ENCODE results near the gene OR56A1. TPM values are rescaled to one million over a fixed set of nuclear protein-coding genes. Genes with fewer than 3 reads are reported as not detected.

The OR56A1 gene
- total RNA-seq, 1 experiment from 2014 or later: not detected

GRCh38 chr11:5994791-5995190 is 35.8 kb downstream of the OR56A1 start:
- TF ChIP-seq CTCF (IDR thresholded peaks at IDR 0.05; ENCODE audit: insufficient read depth in 1 of 2, low read depth in 1 of 2, low read length in 1 of 2, severe bottlenecking in 1 of 2, unreplicated experiment in 1 of 2): no peak

GRCh38 chr11:5992604-5993251 is 37.8 kb downstream of the OR56A1 start:
- CTCF ChIA-PET: interaction anchor here (0.7 to 1.4 kb wide), 8 partner anchors 8 to 370 kb away, joined by 3 to 9 read pairs (median 4); no protein-coding TSS in a partner anchor
- peak in 1 of 2 experiments; percentile 25 for DNase-seq
- Mint-ChIP-seq H3K4me3 (ENCODE audit: unreplicated experiment) (no peak overlapping the region), H3K27ac (ENCODE audit: unreplicated experiment) (no peak overlapping the region), H3K4me1 (ENCODE audit: low read depth, unreplicated experiment) (no peaks in the 10 kb centered on the region), H3K36me3 (ENCODE audit: insufficient read depth, unreplicated experiment) (no peaks in the 10 kb centered on the region), H3K27me3 (ENCODE audit: insufficient read depth, unreplicated experiment) (peaks cover 8% of the 10 kb centered on the region), H3K9me3 (ENCODE audit: unreplicated experiment) (no peaks in the 10 kb centered on the region)
- Histone ChIP-seq H3K4me3 (ENCODE audit: low read depth, low read length) (no peak overlapping the region), H3K9me3 (no peaks in the 10 kb centered on the region), H3K4me1 (no peaks in the 10 kb centered on the region), H3K27me3 (replicated peaks; ENCODE audit: control insufficient read depth, insufficient read depth, low read length) (no peaks in the 10 kb centered on the region), H3K36me3 (ENCODE audit: control insufficient read depth, insufficient read depth, low read length) (no peaks in the 10 kb centered on the region)
- intact Hi-C loops (cut with micrococcal nuclease; ENCODE audit: unreplicated experiment): loop anchor here (1.0 kb wide), 2 partner anchors 324 to 361 kb away; no protein-coding TSS in a partner anchor
- POLR2A ChIA-PET: no interaction called here
- BruUV-seq (replicated peaks): no TSS peak
- TF ChIP-seq CTCF (IDR thresholded peaks at IDR 0.05; ENCODE audit: insufficient read depth in 1 of 2, low read depth in 1 of 2, low read length in 1 of 2, severe bottlenecking in 1 of 2, unreplicated experiment in 1 of 2): peak; percentile 65 to 74

More at GRCh38 chr11:5994791-5995190, 35.8 kb downstream of the OR56A1 start:
- Mint-ChIP-seq H3K36me3 (ENCODE audit: insufficient read depth, unreplicated experiment) (no peaks in the 10 kb centered on the region), H3K4me3 (ENCODE audit: unreplicated experiment) (no peak overlapping the region), H3K9me3 (ENCODE audit: unreplicated experiment) (no peaks in the 10 kb centered on the region), H3K27me3 (ENCODE audit: insufficient read depth, unreplicated experiment) (peaks cover 11% of the 10 kb centered on the region), H3K27ac (ENCODE audit: unreplicated experiment) (no peak overlapping the region), H3K4me1 (ENCODE audit: low read depth, unreplicated experiment) (no peaks in the 10 kb centered on the region)
- CTCF ChIA-PET: no interaction called here
- intact Hi-C loops (cut with micrococcal nuclease; ENCODE audit: unreplicated experiment): no loop called here
- POLR2A ChIA-PET: no interaction called here
- Histone ChIP-seq H3K27me3 (replicated peaks; ENCODE audit: control insufficient read depth, insufficient read depth, low read length) (no peaks in the 10 kb centered on the region), H3K4me1 (no peaks in the 10 kb centered on the region), H3K4me3 (ENCODE audit: low read depth, low read length) (no peak overlapping the region), H3K9me3 (no peaks in the 10 kb centered on the region), H3K36me3 (ENCODE audit: control insufficient read depth, insufficient read depth, low read length) (no peaks in the 10 kb centered on the region)
- no TSS peak for BruUV-seq (replicated peaks)
- no peak for DNase-seq

GRCh38 chr11:5992150-5992549 is 38.4 kb downstream of the OR56A1 start:
- DNase-seq: no peak
- H3K4me1 ChIP-seq: no peaks in the 10 kb centered on the region
- H3K4me3 Mint-ChIP-seq (ENCODE audit: unreplicated experiment): no peak overlapping the region
- H3K4me1 Mint-ChIP-seq (ENCODE audit: low read depth, unreplicated experiment): no peaks in the 10 kb centered on the region
- no peaks in the 10 kb centered on the region for H3K9me3 Mint-ChIP-seq (ENCODE audit: unreplicated experiment)
- H3K36me3 Mint-ChIP-seq (ENCODE audit: insufficient read depth, unreplicated experiment): no peaks in the 10 kb centered on the region
- ChIA-PET CTCF (interaction anchor here (0.7 to 1.4 kb wide), 8 partner anchors 8 to 371 kb away, joined by 3 to 9 read pairs (median 4); no protein-coding TSS in a partner anchor), POLR2A (no interaction called here)
- BruUV-seq (replicated peaks): no TSS peak
- no peak for TF ChIP-seq CTCF (IDR thresholded peaks at IDR 0.05; ENCODE audit: insufficient read depth in 1 of 2, low read depth in 1 of 2, low read length in 1 of 2, severe bottlenecking in 1 of 2, unreplicated experiment in 1 of 2)
- peaks cover 9% of the 10 kb centered on the region for H3K27me3 Mint-ChIP-seq (ENCODE audit: insufficient read depth, unreplicated experiment)
- no peaks in the 10 kb centered on the region for H3K9me3 ChIP-seq
- H3K36me3 ChIP-seq (ENCODE audit: control insufficient read depth, insufficient read depth, low read length): no peaks in the 10 kb centered on the region
- no peak overlapping the region for H3K4me3 ChIP-seq (ENCODE audit: low read depth, low read length)
- no peak overlapping the region for H3K27ac Mint-ChIP-seq (ENCODE audit: unreplicated experiment)
- H3K27me3 ChIP-seq (replicated peaks; ENCODE audit: control insufficient read depth, insufficient read depth, low read length): no peaks in the 10 kb centered on the region
- intact Hi-C loops (cut with micrococcal nuclease; ENCODE audit: unreplicated experiment): loop anchor here (1.0 kb wide), 2 partner anchors 324 to 361 kb away; no protein-coding TSS in a partner anchor
